ENCODE results near the gene CD38.

Gene CD38

GRCh38 chr4:15899511-15899910 lies 121.4 kb downstream of the CD38 start:
- DNase-seq (ENCODE audit: insufficient read length, low spot score), result no peak
- TF ChIP-seq CTCF (IDR thresholded peaks at IDR 0.05; ENCODE audit: insufficient read depth, missing control alignments), result no peak
- FAIRE-seq, result no peak

- no peak for FAIRE-seq
- no peak for TF ChIP-seq CTCF (IDR thresholded peaks at IDR 0.05; ENCODE audit: insufficient read depth, missing control alignments)
- DNase-seq (ENCODE audit: insufficient read length, low spot score), result no peak
Measured at GRCh38 chr4:15901007-15901406, 122.9 kb downstream of the CD38 start.

GRCh38 chr4:15901998-15902397 lies 123.9 kb downstream of the CD38 start:
- FAIRE-seq (no peak), DNase-seq (ENCODE audit: insufficient read length, low spot score) (no peak)
- no peak for TF ChIP-seq CTCF (IDR thresholded peaks at IDR 0.05; ENCODE audit: insufficient read depth, missing control alignments)

- FAIRE-seq (no peak), DNase-seq (ENCODE audit: insufficient read length, low spot score) (no peak)
- no peak for TF ChIP-seq CTCF (IDR thresholded peaks at IDR 0.05; ENCODE audit: insufficient read depth, missing control alignments)
Measured at GRCh38 chr4:15902746-15903145, 124.6 kb downstream of the CD38 start.

Measured in D721Med (cell line).